ENCODE measurements around the gene TMEM244.
A peak's percentile ranks its signal among the peaks of the same experiment; 100 is the strongest.
"Not testable (repeated sequence)": the region's sequence is repeated elsewhere in the genome, so short reads cannot be mapped to it uniquely, and the experiment has no call there.

Gene TMEM244

DNA sequence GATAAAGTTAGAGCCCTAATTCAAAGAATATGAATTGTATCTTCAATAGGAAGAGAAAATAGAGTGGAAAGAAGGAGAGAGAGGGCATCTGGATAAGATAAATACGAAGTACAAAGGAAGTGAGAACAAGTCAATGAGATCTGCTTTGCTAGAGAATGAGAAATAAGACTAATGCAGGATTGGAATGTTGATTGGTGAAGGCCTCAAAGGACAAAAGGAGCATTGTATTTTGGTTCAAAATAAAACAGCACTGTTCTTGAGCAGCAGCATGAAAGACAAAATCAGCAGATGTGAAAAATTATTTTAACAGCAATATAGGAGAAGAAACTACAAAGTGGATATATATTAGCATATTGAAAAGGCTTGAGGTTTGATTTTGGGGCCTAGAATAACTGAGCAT is 5.1 kb upstream of the TMEM244 start:
- DNase-seq, result no peak

- no peak for DNase-seq
Observed at GRCh38 chr6:129865013-129865412, 3.9 kb upstream of the TMEM244 start.

DNA sequence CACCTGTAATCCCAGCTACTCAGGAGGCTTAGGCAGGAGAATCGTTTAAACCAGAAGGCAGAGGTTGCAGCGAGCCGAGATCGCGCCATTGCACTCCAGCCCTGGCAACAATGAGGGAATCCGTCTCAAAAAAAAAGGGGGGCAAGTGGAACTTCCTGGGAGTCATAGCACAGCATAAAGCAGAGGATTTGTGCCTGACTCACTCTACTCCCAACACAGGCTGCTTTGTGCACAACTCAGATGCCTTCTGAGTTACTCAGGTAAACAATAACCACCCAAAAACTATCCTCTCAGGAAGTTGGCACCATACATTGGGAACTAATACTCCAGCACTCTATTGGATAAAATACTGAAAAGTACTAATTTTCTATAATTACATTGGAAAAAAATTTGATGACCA is 2.5 kb upstream of the TMEM244 start:
- peak; percentile 70 for DNase-seq

DNA sequence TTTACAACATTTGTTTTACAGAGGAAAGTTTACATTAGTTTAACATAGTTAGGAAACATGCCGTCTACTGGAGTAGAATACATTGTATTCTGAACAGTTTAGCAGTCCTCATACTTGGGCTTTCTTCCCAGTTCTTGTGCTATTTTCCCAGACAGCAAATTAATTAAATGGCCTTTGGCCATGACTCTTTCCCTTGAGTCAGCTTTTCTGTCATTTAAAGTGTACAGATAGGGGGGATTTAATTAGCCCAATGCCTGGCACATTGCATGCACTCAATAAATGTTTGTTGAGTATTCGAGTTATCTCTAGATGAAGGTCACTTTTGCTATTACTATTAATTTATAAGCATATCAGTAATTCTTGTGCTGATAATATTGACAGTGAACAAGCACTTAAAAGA is 1.6 kb downstream of the TMEM244 start:
- no peak for DNase-seq

- no peak for DNase-seq
Observed at GRCh38 chr6:129857838-129858237, 3.3 kb downstream of the TMEM244 start.

DNA sequence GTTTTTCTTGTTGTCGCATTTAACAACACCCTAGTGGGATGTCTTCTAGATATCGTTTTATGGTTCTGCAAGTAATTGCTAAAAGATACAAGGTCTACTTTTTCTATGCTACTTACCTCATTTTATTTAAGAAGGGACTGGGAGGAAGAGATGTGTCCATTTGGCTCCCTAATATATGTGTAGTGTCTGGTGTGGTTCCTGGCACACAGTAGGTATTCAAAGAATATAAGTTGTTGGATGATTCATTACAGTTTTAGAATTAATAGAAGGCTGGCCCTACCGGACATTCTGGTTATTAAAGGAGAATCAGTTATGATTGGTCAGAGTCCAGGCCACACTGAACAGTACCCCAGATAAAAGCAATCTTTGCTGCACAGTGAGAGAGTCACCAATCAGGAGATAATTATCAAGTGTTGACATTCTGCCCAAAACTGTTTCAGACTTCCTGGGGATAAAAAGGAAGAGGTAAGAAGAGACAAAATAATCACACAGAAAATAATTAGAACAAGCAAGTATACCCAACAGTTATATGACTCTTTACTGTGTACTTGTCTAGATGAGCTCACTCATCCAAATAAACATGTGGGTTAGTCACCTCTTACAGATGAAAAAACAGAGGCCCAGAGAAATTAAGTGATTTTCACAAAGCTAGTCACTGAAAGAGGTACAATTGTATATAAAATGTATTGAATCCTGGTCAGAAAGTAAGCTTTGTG is 7.0 kb downstream of the TMEM244 start:
- no peak for DNase-seq

DNA sequence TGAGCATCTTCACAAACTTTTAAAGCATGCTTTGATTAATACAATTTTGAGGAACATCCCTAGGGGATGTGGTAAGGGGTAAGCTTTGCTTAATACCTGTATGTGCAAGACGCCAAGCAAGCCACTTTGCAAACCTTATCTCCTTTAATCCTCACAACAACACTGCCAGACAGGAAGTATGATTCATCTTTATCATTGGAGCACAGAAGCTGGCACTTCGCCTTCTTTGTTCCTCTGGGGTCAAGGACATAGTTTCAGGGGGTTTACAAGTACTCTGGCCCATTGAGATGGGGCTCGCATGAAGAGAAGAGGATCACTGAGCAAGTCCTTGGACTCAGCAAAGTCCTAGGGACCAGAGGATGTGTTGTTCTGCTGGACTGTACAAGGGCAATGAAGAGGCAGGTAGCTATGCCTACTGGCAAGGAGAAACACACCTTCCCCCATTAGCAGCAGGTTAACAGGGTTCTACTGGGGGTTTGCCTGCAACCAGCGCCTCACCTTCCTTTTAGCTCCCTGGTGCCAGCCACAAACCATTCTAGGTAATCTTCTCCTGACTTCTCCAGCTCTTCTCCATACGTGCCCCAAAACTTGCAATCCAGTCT is 8.8 kb downstream of the TMEM244 start:
- no peak for DNase-seq

DNA sequence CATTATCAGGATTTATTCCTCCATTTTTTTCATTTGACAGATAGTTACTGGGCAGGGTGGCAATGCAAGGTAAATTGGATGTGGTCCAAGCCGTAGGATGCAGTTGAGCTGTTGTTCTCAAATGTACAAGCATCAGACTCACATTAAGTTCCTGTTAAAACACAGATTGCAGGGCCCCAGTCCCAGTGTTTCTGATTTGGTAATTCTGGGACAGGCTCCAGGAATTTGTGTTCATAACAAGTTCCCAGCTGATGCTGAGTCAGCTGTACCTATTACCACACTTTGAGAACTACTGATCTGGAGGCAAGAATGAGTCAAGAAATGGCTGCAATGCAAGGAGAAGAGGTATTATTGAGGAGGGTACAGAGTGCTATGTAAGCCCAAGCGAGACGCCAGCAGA is 11.7 kb downstream of the TMEM244 start:
- no peak for DNase-seq

DNA sequence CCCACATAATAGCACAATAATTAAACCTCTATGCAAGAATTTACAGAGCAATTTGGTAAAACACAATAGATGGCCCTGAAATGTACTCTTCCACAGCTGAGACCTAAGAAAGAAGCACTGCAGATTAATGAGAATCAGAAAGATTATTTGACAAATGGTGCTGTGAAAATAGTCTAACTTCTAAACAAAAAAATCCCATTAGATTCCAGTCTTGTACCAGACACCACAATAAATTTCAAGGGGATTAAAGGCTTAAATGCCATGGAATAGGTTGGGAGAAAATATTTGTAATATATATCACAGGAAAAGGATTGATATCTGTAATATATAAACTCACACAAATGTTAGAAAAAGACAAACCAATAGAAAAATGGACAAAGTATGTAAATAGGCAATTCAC is 14.4 kb downstream of the TMEM244 start:
- DNase-seq, result no peak

- DNase-seq, result no peak
Observed at GRCh38 chr6:129845696-129846095, 15.4 kb downstream of the TMEM244 start.

DNA sequence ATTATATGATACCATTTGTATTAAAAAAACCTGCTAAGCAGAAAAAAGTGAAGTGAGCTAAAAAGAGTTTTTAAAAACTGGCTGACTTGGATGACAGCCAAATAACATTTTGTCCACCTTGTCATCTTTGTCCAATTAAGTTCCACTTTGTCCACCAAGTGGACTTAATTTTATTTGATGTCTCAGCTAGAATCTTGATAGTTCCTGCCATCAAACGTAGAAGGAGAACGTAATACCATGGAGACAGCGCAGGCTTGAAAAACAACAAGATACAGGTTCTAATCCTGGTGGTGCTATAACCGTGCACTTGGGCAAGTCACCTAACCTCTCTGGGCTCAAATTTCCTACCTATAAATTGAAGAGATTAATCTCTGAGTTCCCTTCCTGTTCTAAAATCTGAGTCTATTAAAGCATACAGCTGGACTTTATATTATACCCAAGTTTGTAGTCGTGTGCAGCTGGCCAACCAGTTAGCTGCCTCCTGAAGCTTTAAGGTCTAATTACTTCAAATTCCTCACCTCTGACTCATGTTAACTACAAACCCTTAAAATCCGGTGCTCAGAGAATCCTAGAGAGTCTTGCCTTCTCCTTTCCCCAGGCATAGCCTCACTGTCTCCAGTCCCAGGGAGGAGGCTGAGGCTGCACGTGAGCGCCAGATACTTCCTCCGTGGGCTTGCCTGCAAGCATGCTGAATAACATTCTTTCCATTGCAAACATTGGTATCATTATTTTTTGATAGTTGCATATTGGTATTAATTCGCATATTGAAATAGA is 16.8 kb downstream of the TMEM244 start:
- DNase-seq, result peak; percentile 94

DNA sequence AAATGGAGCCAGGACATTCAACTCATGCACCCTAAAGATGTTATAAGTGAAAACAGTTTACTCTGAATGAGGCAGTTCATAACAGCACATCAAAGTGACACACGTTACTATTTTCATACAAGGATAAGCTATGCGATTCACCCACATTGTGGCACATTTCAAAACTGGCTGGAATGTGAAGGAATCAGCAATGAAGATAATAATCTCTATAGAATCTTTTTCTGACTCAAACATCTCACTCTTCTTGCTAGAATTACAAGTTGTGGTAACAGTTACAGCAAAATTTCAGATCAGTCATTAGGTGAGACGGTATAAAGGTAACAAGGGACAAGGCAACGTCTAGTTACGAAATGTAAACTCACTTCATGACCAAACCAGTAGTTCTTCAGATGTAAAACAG is 17.5 kb downstream of the TMEM244 start:
- DNase-seq, result no peak

- no peak for DNase-seq
Observed at GRCh38 chr6:129842881-129843409, 18.2 kb downstream of the TMEM244 start.

DNA sequence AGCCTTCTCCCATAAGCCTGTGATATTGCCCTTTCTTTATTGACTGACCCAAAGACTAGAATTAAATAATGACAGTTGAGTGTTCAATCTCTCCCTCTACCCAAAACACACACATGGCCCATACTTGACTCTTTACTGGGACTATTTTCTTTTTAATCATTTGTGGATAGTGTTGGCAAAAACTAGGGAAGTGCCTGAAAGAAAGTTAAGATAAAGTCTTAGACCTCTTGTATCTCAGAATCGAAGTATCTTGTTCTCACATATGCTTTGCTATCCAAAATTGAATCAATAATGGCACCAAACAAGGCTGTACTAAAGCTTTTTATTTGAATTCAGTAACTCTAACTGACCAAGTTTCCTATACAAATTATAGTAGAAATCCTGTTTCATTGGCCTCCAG is 19.0 kb downstream of the TMEM244 start:
- DNase-seq, result no peak

DNA sequence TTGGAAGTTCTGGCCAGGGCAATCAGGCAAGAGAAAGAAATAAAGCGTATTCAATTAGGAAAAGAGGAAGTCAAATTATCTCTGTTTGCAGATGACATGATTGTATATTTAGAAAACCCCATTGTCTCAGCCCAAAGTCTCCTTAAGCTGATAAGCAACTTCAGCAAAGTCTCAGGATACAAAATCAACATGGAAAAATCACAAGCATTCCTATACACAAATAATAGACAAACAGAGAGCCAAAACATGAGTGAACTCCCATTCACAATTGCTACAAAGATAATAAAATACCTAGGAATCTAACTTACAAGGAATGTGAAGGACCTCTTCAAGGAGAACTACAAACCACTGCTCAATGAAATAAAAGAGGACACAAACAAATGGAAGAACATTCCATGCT is 21.6 kb downstream of the TMEM244 start:
- DNase-seq, result not testable (repeated sequence)

DNA sequence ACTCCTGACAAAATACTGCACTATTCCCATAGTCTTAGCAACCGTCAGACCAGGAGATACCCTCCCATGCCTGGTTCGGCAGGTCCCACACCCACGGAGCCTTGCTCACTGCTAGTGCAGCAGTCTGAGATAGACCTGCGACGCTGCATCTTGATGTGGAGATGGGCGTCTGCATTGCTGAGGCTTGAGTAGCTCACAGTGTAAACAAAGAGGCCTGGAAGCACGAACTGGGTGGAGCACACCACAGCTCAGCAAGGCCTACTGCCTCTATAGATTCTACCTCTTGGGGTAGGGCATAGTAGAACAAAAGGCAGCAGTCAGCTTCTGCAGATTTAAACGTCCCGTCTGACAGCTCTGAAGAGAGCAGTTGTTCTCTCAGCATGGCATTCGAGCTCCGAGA is 25.4 kb downstream of the TMEM244 start:
- no peak for DNase-seq

DNA sequence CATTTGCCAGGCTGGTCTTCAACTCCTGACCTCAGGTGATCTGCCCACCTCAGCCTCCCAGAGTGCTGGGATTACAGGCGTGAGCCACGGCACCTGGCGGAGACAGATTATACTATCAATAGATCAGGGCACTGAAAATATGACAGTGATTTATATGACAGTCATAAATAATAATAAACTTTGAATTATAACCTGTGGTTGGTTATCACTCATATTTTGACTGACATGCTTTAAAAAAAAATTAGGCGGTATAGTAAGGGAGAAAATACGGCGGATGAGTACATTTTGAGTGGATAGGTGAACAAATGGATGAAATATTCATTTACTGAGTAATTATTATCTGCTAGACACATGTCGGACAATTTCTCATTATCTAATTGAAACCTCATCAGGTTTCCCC is 28.8 kb downstream of the TMEM244 start:
- no peak for DNase-seq

GRCh38 chr6:129828229-129828628 is 32.9 kb downstream of the TMEM244 start:
- DNase-seq, result no peak

DNA sequence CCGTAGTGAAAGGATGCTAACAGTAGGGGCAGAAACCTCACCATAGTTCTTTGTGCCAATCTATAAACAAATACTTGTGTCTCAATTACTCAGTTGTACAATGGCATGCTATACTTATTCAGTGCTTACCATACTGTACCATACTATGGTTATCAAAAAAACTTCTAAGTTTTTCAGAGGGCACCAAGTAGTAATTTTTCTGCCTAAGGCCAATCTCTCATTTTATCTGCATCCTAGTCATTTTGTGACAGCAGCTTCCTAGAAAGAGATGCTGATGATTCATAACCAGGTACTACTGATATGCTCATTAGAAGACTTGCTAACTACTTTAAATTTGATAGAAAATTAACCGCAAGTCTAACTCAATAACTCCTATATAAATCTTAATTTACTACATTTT is 42.9 kb downstream of the TMEM244 start:
- DNase-seq, result no peak

- DNase-seq, result no peak
Observed at GRCh38 chr6:129817821-129818220, 43.3 kb downstream of the TMEM244 start.

DNA sequence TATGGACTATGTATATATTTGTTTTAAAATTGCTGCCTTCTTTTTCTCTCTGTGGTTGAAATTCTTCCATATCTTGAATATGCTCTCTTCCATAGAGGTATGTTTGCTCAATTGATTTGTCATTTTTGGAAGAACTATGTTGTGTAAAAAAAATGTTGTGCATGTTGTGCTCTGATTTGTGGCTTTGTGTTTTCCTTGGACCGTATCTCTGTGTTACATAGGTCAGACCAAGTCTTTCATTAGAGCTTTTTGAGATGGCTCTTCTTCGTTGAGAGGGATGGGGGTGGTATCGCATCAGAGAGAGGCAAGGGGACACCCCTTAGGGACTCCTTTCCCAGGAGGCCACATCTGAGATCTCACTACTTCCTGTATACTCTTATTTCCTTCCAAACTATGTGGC is 43.8 kb downstream of the TMEM244 start:
- DNase-seq, result no peak

GRCh38 chr6:129812145-129812777 is 48.9 kb downstream of the TMEM244 start:
- DNase-seq, result no peak

DNA sequence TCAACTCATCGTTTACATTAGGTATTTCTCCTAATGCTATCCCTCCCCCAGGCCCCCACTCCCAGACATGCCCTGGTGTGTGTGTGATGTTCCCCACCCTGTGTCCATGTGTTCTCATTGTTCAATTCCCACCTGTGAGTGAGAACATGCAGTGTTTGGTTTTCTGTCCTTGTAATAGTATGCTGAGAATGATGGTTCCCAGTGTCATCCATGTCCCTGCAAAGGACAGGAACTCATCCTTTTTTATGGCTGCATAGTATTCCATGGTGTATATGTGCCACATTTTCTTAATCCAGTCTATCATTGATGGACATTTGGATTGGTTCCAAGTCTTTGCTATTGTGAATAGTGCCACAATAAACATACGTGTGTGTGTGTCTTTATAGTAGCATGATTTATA is 54.0 kb downstream of the TMEM244 start:
- DNase-seq, result not testable (repeated sequence)

All from islet precursor cell (in vitro differentiated cells).